ENCODE measurements around the gene MVB12B.
"Not testable (repeated sequence)": the region's sequence is repeated elsewhere in the genome, so short reads cannot be mapped to it uniquely, and the experiment has no call there.

The MVB12B gene

DNA sequence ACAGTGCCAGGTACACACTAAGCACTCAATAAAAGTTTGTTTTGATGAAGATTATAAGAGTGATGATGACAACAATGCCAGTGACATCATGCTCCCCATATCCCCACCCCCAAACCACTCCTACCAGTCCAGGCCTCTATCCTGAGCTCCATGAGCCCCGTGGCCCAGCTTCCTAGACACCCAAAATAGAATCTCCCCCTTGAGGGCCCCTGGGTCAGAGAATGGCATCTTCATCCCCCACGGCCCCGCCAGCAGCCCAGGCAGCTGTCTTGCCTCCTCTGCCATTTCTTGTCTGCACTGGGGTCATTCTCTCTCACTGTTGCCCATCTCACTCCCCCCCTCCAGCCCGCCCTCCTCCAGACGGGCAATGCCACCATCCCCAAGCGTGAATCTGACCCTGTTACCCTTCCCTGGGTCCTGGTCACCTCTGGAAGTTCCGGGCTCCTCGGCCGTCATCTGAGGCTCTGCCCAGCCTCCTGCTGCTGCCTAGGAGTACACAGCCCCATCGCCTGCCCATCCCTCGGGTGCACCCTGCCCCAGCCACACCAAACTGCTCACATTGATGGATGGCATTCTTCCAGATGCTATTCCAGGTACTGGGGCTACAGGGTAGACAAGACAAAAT is 210.3 kb downstream of the MVB12B start:
- DNase-seq (ENCODE audit: low read depth): no peak

DNA sequence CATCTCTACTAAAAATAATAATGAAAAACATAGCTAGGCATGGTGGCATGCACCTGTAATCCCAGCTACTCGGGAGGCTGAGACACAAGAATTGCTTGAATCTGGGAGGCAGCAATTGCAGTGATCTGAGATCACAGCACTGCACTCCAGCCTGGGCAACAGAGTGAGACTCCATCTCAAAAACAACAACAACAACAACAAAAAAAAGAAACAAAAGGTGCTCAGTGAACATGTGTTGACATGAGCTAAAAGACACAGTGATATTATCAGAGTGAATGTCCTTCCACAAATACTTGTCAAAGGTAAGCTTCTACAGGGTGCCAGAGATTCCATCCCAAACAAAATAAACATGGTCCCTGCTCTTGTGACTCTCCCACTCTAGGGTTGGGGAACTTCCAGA is 211.9 kb downstream of the MVB12B start:
- no peak for DNase-seq (ENCODE audit: low read depth)

GRCh38 chr9:126540398-126540797 is 213.8 kb downstream of the MVB12B start:
- DNase-seq (ENCODE audit: low read depth): not testable (repeated sequence)

GRCh38 chr9:126543490-126543889 is 216.9 kb downstream of the MVB12B start:
- no peak for DNase-seq (ENCODE audit: low read depth)

GRCh38 chr9:126545106-126545505 is 218.5 kb downstream of the MVB12B start:
- no peak for DNase-seq (ENCODE audit: low read depth)

DNA sequence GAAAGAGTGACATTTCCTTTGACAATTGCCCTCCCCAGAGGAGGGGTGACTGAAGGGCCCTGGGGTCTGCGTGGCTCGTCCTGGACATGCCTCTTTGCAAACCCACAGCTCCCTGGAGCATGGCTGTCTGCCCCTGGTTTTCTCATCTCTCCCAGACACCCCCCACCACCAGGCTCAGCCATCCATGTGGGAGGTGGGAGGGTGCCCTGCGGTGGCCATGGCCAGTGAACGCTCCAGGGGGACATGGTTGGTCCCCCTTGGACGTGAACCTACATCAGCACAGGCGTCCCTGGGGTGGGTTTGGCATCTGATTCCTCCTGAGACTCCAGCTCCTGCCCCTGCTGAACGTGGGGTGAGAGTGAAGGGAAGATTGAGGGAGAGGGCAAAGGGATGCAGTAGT is 219.4 kb downstream of the MVB12B start:
- DNase-seq (ENCODE audit: low read depth): no peak

DNA sequence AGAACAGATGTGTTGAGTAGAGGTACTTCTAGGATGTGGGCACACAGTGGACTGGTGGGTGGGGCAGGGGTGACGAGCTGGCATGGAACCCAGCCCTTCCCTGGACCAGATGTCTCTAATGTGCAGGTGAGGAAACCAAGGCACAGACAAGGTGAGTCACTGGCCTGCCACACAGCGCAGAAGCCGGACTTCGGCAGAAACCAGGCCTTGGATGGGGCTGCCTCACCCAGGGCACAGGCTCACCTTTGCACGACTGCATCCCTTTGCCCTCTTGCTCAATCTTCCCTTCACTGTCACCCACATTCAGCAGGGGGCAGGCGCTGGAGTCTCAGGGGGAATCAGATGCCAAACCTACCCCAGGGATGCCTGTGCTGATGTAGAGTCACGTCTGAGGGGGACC is 221.7 kb downstream of the MVB12B start:
- DNase-seq (ENCODE audit: low read depth): no peak

- no peak for DNase-seq (ENCODE audit: low read depth)
Measured at GRCh38 chr9:126549246-126550006, 222.8 kb downstream of the MVB12B start.

- DNase-seq (ENCODE audit: low read depth): no peak
Measured at GRCh38 chr9:126550891-126551351, 224.3 kb downstream of the MVB12B start.

DNA sequence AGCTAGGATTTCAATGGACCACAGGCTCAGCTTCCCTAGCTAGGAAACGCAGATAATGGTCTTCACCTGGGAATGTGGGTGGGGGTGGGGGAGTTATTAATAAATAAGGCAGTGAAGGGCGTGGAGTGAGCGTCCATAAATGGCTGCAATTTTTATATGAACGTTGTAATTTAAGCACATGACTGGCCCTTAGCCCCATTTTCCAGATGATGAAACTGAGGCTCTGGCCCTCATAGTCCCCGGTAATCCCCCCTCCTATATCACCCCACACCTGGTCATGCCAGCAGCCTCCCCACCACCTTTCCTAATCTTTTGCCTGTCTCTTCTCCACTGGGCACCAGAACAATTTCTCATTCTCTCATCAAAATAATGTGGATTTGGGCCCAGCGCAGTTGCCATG is 225.2 kb downstream of the MVB12B start:
- DNase-seq (ENCODE audit: low read depth): no peak

DNA sequence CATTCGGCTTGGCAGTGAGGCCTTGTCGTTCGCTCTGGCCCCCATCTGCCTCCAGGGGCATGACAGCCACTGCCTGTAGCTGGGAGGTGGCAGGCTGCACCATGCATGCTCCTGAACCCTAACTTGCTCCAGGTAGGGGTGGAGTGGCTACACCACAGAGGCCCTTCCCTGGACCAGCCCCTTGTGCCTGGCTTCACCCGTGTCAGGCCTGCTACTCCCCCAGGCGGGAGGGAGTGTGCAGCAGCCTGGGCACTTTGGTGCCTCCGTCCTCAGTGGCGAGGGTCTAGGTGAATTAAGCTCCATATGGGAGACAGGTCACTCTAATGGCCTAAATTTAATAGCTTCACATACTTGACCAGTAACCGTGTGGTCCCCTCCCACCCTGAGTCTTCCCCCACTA is 227.7 kb downstream of the MVB12B start:
- no peak for DNase-seq (ENCODE audit: low read depth)

DNA sequence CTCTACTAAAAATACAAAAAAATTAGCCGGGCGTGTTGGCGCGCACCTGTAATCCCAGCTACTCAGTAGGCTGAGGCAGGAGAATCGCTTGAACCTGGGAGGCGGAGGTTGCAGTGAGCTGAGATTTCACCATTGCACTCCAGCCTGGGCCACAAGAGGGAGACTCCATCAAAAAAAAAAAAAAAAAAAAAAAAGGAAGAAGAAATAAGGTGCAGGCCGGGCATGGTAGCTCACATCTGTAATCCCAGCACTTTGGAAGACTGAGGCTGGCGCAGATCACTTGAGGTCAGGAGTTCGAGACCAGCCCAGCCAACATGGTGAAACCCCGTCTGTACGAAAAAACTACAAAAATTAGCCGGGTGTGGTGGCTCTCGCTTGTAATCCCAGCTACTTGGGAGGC is 228.8 kb downstream of the MVB12B start:
- DNase-seq (ENCODE audit: low read depth): not testable (repeated sequence)
